Keratinocyte (primary cell): ENCODE measurements around the gene NPHP3. TPM values are rescaled to one million over a fixed set of nuclear protein-coding genes. Genes with fewer than 3 reads are reported as not detected.
"Not testable (repeated sequence)": the region's sequence is repeated elsewhere in the genome, so short reads cannot be mapped to it uniquely, and the experiment has no call there.

Experiments used
- DNase-seq: peaks from one replicate; pipeline ENCODE4 v3.0.0-alpha.2; 2011; ENCODE audit warnings: low read depth, missing footprints, low spot score
- FAIRE-seq: peaks from 2 replicates; lab custom pipeline; 2011; peaks lifted over from hg19 to GRCh38; lab: Jason Lieb, UNC
- H2AFZ ChIP-seq: 2 replicates; pipeline ENCODE4 v1.6.0; 2012; ENCODE audit warnings: low read length, control low read depth, inconsistent platforms; ENCODE audit not compliant: control insufficient read depth
- H3K27ac ChIP-seq: 2 replicates; pipeline ENCODE4 v1.5.1; 2011; ENCODE audit warnings: low read length; ENCODE audit not compliant: control insufficient read depth, insufficient read depth
- H3K27me3 ChIP-seq: 3 replicates; pipeline ENCODE4 v1.6.0; 2011; ENCODE audit warnings: low read length; ENCODE audit not compliant: control insufficient read depth, insufficient read depth; ENCODE audit errors: extremely low read depth
- H3K36me3 ChIP-seq, 2 experiments: 2 replicates in 1 of 2; 3 replicates in 1 of 2; pipeline ENCODE4 v1.5.1; 2011; ENCODE audit warnings: low read length in 2 of 2, mild to moderate bottlenecking in 1 of 2; ENCODE audit not compliant: control insufficient read depth in 2 of 2, insufficient read depth in 2 of 2; ENCODE audit errors: extremely low read depth in 1 of 2
- H3K4me1 ChIP-seq: 3 replicates; pipeline ENCODE4 v1.5.1; 2011; ENCODE audit warnings: low read length; ENCODE audit not compliant: control insufficient read depth, insufficient read depth; ENCODE audit errors: extremely low read depth
- H3K4me2 ChIP-seq: 3 replicates; pipeline ENCODE4 v1.6.0; 2011; ENCODE audit warnings: low read depth, low read length; ENCODE audit not compliant: control insufficient read depth, insufficient read depth; ENCODE audit errors: extremely low read depth
- H3K4me3 ChIP-seq, 3 experiments: fragments of 200-600 bp in 1 of 3; sonication (generic) in 1 of 3; 2 replicates in 2 of 3; 3 replicates in 1 of 3; pipeline ENCODE4 v1.5.1; 2011 to 2016; ENCODE audit warnings: low read length in 3 of 3, mild to moderate bottlenecking in 3 of 3, control low read depth in 2 of 3, inconsistent platforms in 1 of 3, low read depth in 1 of 3, mixed read lengths in 1 of 3, mixed run types in 1 of 3, moderate library complexity in 1 of 3; ENCODE audit not compliant: control insufficient read depth in 2 of 3, insufficient read depth in 2 of 3; ENCODE audit errors: extremely low read depth in 1 of 3
- H3K79me2 ChIP-seq: 2 replicates; pipeline ENCODE4 v1.6.0; 2012; ENCODE audit warnings: low read length; ENCODE audit not compliant: control insufficient read depth, insufficient read depth
- H3K9ac ChIP-seq: 3 replicates; pipeline ENCODE4 v1.6.0; 2011; ENCODE audit warnings: low read length; ENCODE audit not compliant: control insufficient read depth, insufficient read depth; ENCODE audit errors: extremely low read depth
- H3K9me1 ChIP-seq: 3 replicates; pipeline ENCODE4 v1.6.0; 2011; ENCODE audit warnings: low read length; ENCODE audit not compliant: control insufficient read depth, insufficient read depth; ENCODE audit errors: extremely low read depth
- H3K9me3 ChIP-seq: 2 replicates; pipeline ENCODE4 v1.5.1; 2012; ENCODE audit warnings: low read depth, low read length; ENCODE audit not compliant: control insufficient read depth
- H4K20me1 ChIP-seq: 3 replicates; pipeline ENCODE4 v1.6.0; 2011; ENCODE audit warnings: low read length; ENCODE audit not compliant: control insufficient read depth, insufficient read depth; ENCODE audit errors: extremely low read depth
- CTCF ChIP-seq, 3 experiments: IDR thresholded peaks in 1 of 3; conservative IDR thresholded peaks in 1 of 3; optimal IDR thresholded peaks in 1 of 3; 2 replicates in 2 of 3; 3 replicates in 1 of 3; pipeline versions ENCODE3 to v1.5.1; 2011; ENCODE audit warnings: low read length in 3 of 3, mild to moderate bottlenecking in 3 of 3, moderate library complexity in 2 of 3, control low read depth in 1 of 3, inconsistent platforms in 1 of 3; ENCODE audit not compliant: insufficient read depth in 2 of 3; ENCODE audit errors: extremely low read depth in 1 of 3
- EZH2 ChIP-seq: IDR thresholded peaks from one replicate; pipeline ENCODE4 v1.6.1; 2012; ENCODE audit warnings: inconsistent platforms, mild to moderate bottlenecking, low read length, moderate library complexity
- dilution Hi-C: fragments of 300-500 bp; cut with MboI; formaldehyde crosslinking; loops from one replicate; pipeline ENCODE4 v1.7.0; 2020; ENCODE audit warnings: low sequenced_read_pairs; ENCODE audit not compliant: extremely low pct_ligation_motif_present
- polyA plus RNA-seq, 5 experiments: library from polyadenylated mRNA; depleted of rRNA in 3 of 5; stranded (reverse) in 3 of 5; stranded (forward) in 1 of 5; unstranded in 1 of 5; fragments of >200 nt; gene quantifications; 1 replicate in 1 of 5; 2 replicates in 3 of 5; 3 replicates in 1 of 5; pipeline versions ENCODE4 v1.2.1 to v1.2.3, GENCODE V29; 2011 to 2012; ENCODE audit warnings: missing spikeins in 2 of 5, low read depth in 1 of 5, low replicate concordance in 1 of 5

The NPHP3 gene
- polyA plus RNA-seq, 1 donor (not counting 4 experiments of a cell fraction or from before 2014, with no cell fraction given), result 22.4 TPM

GRCh38 chr3:132642539-132642847, 79.7 kb downstream of the NPHP3 start:
- Histone ChIP-seq H3K79me2 (no peaks in the 10 kb centered on the region), H3K27ac (no peak overlapping the region), H3K4me1 (peaks cover 16% of the 10 kb centered on the region), H3K9me3 (no peaks in the 10 kb centered on the region), H4K20me1 (no peaks in the 10 kb centered on the region), H3K9ac (no peak overlapping the region), H3K4me3 (no peak overlapping the region), H3K36me3 (no peaks in the 10 kb centered on the region), H3K4me2 (no peak overlapping the region), H3K9me1 (no peaks in the 10 kb centered on the region), H2AFZ (no peak overlapping the region), H3K27me3 (no peaks in the 10 kb centered on the region)
- no peak for FAIRE-seq
- no peak for DNase-seq
- TF ChIP-seq EZH2, result no peak
- TF ChIP-seq CTCF (optimal IDR thresholded peaks at IDR 0.05 in 1 of 3, IDR thresholded peaks at IDR 0.05 in 1 of 3, conservative IDR thresholded peaks at IDR 0.05 in 1 of 3; ENCODE audit: extremely low read depth in 1 of 3, insufficient read depth in 2 of 3, low read length in 3 of 3), result no peak
- dilution Hi-C loops, result no loop called here

GRCh38 chr3:132641837-132642538, 80.2 kb downstream of the NPHP3 start:
- H3K36me3 ChIP-seq, result no peaks in the 10 kb centered on the region
- TF ChIP-seq CTCF (optimal IDR thresholded peaks at IDR 0.05 in 1 of 3, IDR thresholded peaks at IDR 0.05 in 1 of 3, conservative IDR thresholded peaks at IDR 0.05 in 1 of 3; ENCODE audit: extremely low read depth in 1 of 3, insufficient read depth in 2 of 3, low read length in 3 of 3) (peak in 2 of 3 experiments; percentile 40 to 42), EZH2 (no peak)
- H3K27me3 ChIP-seq, result no peaks in the 10 kb centered on the region
- no peak for DNase-seq
- peaks cover 20% of the 10 kb centered on the region for H3K4me1 ChIP-seq
- dilution Hi-C loops, result no loop called here
- no peaks in the 10 kb centered on the region for H4K20me1 ChIP-seq
- H3K27ac ChIP-seq, result no peak overlapping the region
- H2AFZ ChIP-seq, result no peak overlapping the region
- H3K9me1 ChIP-seq, result no peaks in the 10 kb centered on the region
- H3K4me3 ChIP-seq, result no peak overlapping the region
- FAIRE-seq, result peak; percentile 41
- H3K9me3 ChIP-seq, result no peaks in the 10 kb centered on the region
- no peak overlapping the region for H3K4me2 ChIP-seq
- no peak overlapping the region for H3K9ac ChIP-seq
- H3K79me2 ChIP-seq, result no peaks in the 10 kb centered on the region

- H4K20me1 ChIP-seq, H2AFZ ChIP-seq, H3K27me3 ChIP-seq, H3K27ac ChIP-seq, H3K4me3 ChIP-seq, H3K9ac ChIP-seq, FAIRE-seq, H3K9me1 ChIP-seq, H3K79me2 ChIP-seq, dilution Hi-C loops, H3K4me2 ChIP-seq, H3K9me3 ChIP-seq, H3K36me3 ChIP-seq, DNase-seq: not testable (repeated sequence)
- peaks cover 25% of the 10 kb centered on the region for H3K4me1 ChIP-seq
These were observed 80.8 kb downstream of the NPHP3 start for GRCh38 chr3:132641427-132641826.
